Calu3 (cell line): ENCODE measurements around the gene MCM7. TPM values are rescaled to one million over a fixed set of nuclear protein-coding genes. Genes with fewer than 3 reads are reported as not detected.

Experiments
- BruUV-seq: library from RNA; stranded (reverse); fragments of 400-500 nt; replicated peaks from 2 replicates; lab custom pipeline; 2021; lab: Mats Ljungman, UMichigan
- CTCF ChIA-PET: fragments of 300-600 bp; sonication (Branson Sonifier 250); formaldehyde crosslinking; loops from one replicate; lab custom pipeline; 2022; ENCODE audit warnings: antibody characterized with exemption; lab: Charles Lee
- DNase-seq: peaks from one replicate; pipeline ENCODE4 v3.0.0; 2022
- H3K27ac Mint-ChIP-seq: one replicate; pipeline ENCODE4 v1.8.0; 2022; ENCODE audit warnings: mixed read lengths; ENCODE audit not compliant: unreplicated experiment
- H3K27me3 Mint-ChIP-seq: one replicate; pipeline ENCODE4 v1.8.0; 2022; ENCODE audit warnings: mixed read lengths; ENCODE audit not compliant: unreplicated experiment
- H3K36me3 Mint-ChIP-seq: one replicate; pipeline ENCODE4 v1.8.0; 2022; ENCODE audit warnings: mild to moderate bottlenecking, moderate library complexity, mixed read lengths; ENCODE audit not compliant: insufficient read depth, unreplicated experiment
- H3K4me1 Mint-ChIP-seq: one replicate; pipeline ENCODE4 v1.8.0; 2022; ENCODE audit warnings: mild to moderate bottlenecking, low read depth, mixed read lengths; ENCODE audit not compliant: unreplicated experiment
- H3K4me3 Mint-ChIP-seq: one replicate; pipeline ENCODE4 v1.8.0; 2022; ENCODE audit warnings: mild to moderate bottlenecking, low read depth, moderate library complexity, mixed read lengths; ENCODE audit not compliant: unreplicated experiment
- H3K9me3 Mint-ChIP-seq: one replicate; pipeline ENCODE4 v1.8.0; 2022; ENCODE audit warnings: low read depth, mixed read lengths; ENCODE audit not compliant: unreplicated experiment
- intact Hi-C: fragments of 100-400 bp; cut with micrococcal nuclease; formaldehyde crosslinking; loops from one replicate; pipeline ENCODE4 v1.10.0; 2022; ENCODE audit not compliant: unreplicated experiment
- total RNA-seq: library from RNA; stranded (reverse); gene quantifications from 2 replicates; pipeline ENCODE4 v1.2.3, GENCODE V29; 2022
- TF ChIP-seq, protein P1 (sequence below): fragments of 200-600 bp; IDR thresholded peaks from one replicate; pipeline ENCODE4 v1.8.0; 2022; ENCODE audit warnings: antibody characterized with exemption; ENCODE audit not compliant: unreplicated experiment

Gene MCM7
- total RNA-seq, 1 experiment from 2014 or later = 122 TPM

DNA sequence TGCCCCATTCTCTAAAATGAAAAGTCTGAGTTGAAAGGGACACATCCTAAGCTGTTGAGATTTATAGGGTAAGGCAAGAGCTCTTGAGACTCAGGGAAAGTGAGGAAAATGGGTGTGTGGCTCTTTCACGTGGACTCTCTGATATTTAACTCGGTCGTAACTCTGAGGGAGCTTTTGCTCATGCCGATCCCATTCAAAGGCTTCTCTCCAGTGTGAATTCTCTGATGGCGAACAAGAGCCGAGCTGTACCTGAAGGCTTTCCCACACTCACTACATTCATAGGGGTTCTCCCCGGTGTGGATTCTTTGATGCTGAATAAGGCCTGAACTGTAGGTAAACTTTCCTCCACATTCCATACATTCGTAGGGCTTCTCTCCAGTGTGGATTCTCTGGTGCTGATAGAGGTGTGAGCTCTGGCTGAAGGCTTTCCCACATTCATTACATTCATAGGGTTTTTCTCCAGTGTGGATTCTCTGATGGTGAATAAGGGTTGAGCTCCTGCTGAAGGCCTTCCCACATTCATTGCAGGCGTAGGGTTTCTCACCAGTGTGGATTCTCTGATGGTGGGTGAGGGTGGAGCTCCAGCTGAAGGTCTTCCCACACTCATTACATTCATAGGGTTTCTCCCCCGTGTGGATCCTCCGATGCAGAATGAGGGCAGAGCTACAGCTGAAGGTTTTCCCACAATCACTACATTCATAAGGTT is 30.0 kb downstream of the MCM7 start:
- intact Hi-C loops = no loop called here
- DNase-seq = no peak
- H3K36me3 Mint-ChIP-seq = peaks cover 68% of the 10 kb centered on the region
- no peaks in the 10 kb centered on the region for H3K4me1 Mint-ChIP-seq
- H3K4me3 Mint-ChIP-seq = no peak overlapping the region
- CTCF ChIA-PET = interaction anchor here (0.6 kb wide), 1 partner anchor 81 kb away, joined by 3 read pairs; no protein-coding TSS in a partner anchor
- peak overlapping the region; percentile 7 for H3K27ac Mint-ChIP-seq
- TSS peak; percentile 7 for BruUV-seq
- TF ChIP-seq, protein P1, sequence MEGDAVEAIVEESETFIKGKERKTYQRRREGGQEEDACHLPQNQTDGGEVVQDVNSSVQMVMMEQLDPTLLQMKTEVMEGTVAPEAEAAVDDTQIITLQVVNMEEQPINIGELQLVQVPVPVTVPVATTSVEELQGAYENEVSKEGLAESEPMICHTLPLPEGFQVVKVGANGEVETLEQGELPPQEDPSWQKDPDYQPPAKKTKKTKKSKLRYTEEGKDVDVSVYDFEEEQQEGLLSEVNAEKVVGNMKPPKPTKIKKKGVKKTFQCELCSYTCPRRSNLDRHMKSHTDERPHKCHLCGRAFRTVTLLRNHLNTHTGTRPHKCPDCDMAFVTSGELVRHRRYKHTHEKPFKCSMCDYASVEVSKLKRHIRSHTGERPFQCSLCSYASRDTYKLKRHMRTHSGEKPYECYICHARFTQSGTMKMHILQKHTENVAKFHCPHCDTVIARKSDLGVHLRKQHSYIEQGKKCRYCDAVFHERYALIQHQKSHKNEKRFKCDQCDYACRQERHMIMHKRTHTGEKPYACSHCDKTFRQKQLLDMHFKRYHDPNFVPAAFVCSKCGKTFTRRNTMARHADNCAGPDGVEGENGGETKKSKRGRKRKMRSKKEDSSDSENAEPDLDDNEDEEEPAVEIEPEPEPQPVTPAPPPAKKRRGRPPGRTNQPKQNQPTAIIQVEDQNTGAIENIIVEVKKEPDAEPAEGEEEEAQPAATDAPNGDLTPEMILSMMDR = no peak
- H3K9me3 Mint-ChIP-seq = peaks cover 11% of the 10 kb centered on the region
- no peaks in the 10 kb centered on the region for H3K27me3 Mint-ChIP-seq

DNA sequence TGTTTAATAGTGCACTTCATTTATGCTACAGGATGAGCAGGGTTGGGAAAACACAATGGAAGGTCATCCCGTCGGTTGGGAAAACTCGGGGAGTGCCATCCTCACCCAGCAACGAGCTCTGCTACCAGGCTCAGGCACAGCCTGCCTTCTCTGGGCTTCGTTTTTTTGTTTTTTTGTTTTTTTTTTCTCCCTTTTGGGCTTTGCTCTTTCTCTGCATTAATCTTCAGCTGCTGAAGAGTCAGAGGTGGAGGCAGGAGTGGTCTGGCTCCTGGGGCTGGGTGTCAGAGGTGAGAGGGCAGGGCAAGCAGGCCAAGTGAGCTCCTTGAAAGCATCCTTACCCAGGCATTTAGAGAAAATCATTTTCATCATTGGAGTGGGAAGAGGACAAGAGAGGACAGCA is 31.2 kb downstream of the MCM7 start:
- TF ChIP-seq, protein P1 = no peak
- H3K9me3 Mint-ChIP-seq = peaks cover 8% of the 10 kb centered on the region
- intact Hi-C loops = no loop called here
- peaks cover 59% of the 10 kb centered on the region for H3K36me3 Mint-ChIP-seq
- H3K4me3 Mint-ChIP-seq = no peak overlapping the region
- CTCF ChIA-PET = no interaction called here
- H3K4me1 Mint-ChIP-seq = no peaks in the 10 kb centered on the region
- H3K27ac Mint-ChIP-seq = peak overlapping the region; percentile 54
- no peaks in the 10 kb centered on the region for H3K27me3 Mint-ChIP-seq
- no peak for DNase-seq
- no TSS peak for BruUV-seq

DNA sequence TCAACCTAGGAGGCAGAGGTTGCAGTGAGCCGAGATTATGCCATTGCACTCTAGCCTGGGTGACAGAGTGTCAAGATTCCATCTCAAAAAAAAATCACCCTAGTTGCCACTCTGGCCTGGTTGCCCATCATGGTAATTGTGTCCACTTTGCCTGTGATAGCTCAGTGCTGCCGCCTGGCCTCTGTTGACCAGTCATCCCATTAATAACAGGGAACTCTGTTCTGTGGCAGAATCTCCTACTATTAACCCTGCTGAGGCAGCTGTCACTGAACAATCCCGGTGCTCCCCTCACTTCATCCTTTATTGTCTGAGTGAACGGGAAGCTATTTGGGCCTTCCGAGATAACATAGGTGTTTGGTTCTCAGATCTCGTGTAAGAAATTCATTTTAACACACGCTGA is 34.2 kb downstream of the MCM7 start:
- no peak for DNase-seq
- TF ChIP-seq, protein P1 = no peak
- CTCF ChIA-PET = no interaction called here
- H3K4me1 Mint-ChIP-seq = no peaks in the 10 kb centered on the region
- BruUV-seq = no TSS peak
- H3K27me3 Mint-ChIP-seq = no peaks in the 10 kb centered on the region
- peaks cover 2% of the 10 kb centered on the region for H3K9me3 Mint-ChIP-seq
- H3K4me3 Mint-ChIP-seq = no peak overlapping the region
- intact Hi-C loops = no loop called here
- H3K27ac Mint-ChIP-seq = no peak overlapping the region
- peaks cover 34% of the 10 kb centered on the region for H3K36me3 Mint-ChIP-seq

DNA sequence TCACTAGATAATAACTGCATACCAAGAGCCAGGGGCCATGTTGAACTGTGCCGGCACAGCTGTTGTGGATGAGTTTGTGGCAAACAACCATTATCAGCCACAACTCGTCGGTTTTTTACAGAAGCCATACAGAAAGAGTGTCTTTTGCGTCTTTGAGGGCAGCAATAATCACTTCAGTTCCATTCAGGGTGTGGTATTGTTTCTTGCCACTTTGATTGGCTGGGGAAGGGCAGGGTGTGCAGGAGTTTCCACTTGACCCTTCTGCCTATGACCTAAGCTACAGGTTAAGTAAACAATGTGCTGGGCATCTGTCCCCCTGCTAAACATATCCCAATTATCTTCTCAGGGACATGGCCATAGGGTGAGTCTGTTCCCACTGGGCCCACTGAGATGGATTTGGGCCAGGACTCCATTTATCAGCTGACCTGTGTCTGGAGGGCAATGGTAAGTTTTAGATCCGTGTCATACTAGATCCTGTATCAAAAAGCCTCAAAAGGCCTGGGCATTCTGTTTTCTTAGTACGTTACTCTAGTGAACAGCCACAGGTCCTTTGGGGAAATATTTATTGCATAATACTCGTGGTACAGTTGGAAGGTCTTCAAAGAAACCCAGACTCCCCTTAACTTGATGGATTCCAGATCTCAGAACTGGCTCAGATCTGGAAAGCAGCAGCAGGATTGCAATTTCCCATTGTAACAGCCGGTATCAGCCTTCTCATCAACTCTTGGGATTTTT is 35.6 kb downstream of the MCM7 start:
- BruUV-seq = no TSS peak
- intact Hi-C loops = no loop called here
- Mint-ChIP-seq H3K36me3 (peaks cover 32% of the 10 kb centered on the region), H3K27ac (no peak overlapping the region), H3K9me3 (no peaks in the 10 kb centered on the region), H3K4me1 (no peaks in the 10 kb centered on the region), H3K27me3 (no peaks in the 10 kb centered on the region), H3K4me3 (no peak overlapping the region)
- no peak for DNase-seq
- CTCF ChIA-PET = no interaction called here
- TF ChIP-seq, protein P1 = no peak
